Body of pancreas (tissue), 4 donors: Measurements from ENCODE around the gene ENPP3. TPM values are rescaled to one million over a fixed set of nuclear protein-coding genes. Genes with fewer than 3 reads are reported as not detected.
A peak's percentile ranks its signal among the peaks of the same experiment; 100 is the strongest.
"Not testable (repeated sequence)": the region's sequence is repeated elsewhere in the genome, so short reads cannot be mapped to it uniquely, and the experiment has no call there.

Experiments
- ATAC-seq: fragments of 150-250 bp; one replicate; pipeline ENCODE4 v1.9.1; 2016
- DNase-seq, 4 donors: peaks; one replicate each; pipeline ENCODE4 v3.0.0-alpha.2; 2019
- H3K27ac ChIP-seq, 4 donors: fragments of 200-600 bp; sonication (generic); 1 replicate in 3 of 4; 2 replicates in 1 of 4; pipeline versions ENCODE4 v1.5.1 to v1.6.1; 2016 to 2019; ENCODE audit warnings: mild to moderate bottlenecking in 1 of 4, mixed read lengths in 1 of 4, moderate library complexity in 1 of 4
- H3K27me3 ChIP-seq, 2 donors: fragments of 200-600 bp; sonication (generic); one replicate each; pipeline ENCODE4 v1.6.0; 2016; ENCODE audit warnings: mild to moderate bottlenecking in 1 of 2
- H3K36me3 ChIP-seq, 2 donors: fragments of 200-600 bp; sonication (generic); replicated peaks in 1 of 2; 2 replicates each; pipeline ENCODE4 v1.5.1; 2016; ENCODE audit warnings: low read depth in 2 of 2; ENCODE audit not compliant: insufficient read depth in 1 of 2
- H3K4me1 ChIP-seq: fragments of 200-600 bp; sonication (generic); one replicate; pipeline ENCODE4 v1.6.0; 2016
- H3K4me3 ChIP-seq, 2 donors: fragments of 200-600 bp; sonication (generic); 1 replicate in 1 of 2; 2 replicates in 1 of 2; pipeline ENCODE4 v1.5.1; 2016 to 2019
- H3K9me3 ChIP-seq, 3 donors: fragments of 200-600 bp; sonication (generic); 1 replicate in 2 of 3; 2 replicates in 1 of 3; pipeline ENCODE4 v1.5.1; 2016
- CTCF ChIP-seq, 7 experiments: fragments of 450-650 bp in 4 of 7; fragments of 200-600 bp in 3 of 7; sonication (generic) in 3 of 7; IDR thresholded peaks; one replicate each; pipeline ENCODE4 v1.5.1; 2016 to 2019; ENCODE audit warnings: antibody characterized with exemption in 7 of 7
- POLR2A ChIP-seq, 3 donors: fragments of 450-650 bp; IDR thresholded peaks; one replicate each; pipeline ENCODE4 v1.6.1; 2016; ENCODE audit warnings: antibody characterized with exemption in 3 of 3, mild to moderate bottlenecking in 2 of 3
- WGBS, 2 donors: methylation state at CpG; one replicate each; pipeline ENCODE4 v1.1.5; 2017; 5-methylcytosine and 5-hydroxymethylcytosine counted together
- intact Hi-C: fragments of 100-400 bp; cut with DNase I; formaldehyde crosslinking; loops from one replicate; pipeline ENCODE4 v1.15.1; 2023
- total RNA-seq, 2 donors: library from RNA; depleted of rRNA; stranded (reverse); fragments of >200 nt; gene quantifications; one replicate each; pipeline ENCODE4 v1.1.0, GENCODE V29; 2016

The ENPP3 gene
- total RNA-seq, 2 donors from 2014 or later: 0.26 TPM; not detected in 1

- Histone ChIP-seq H3K36me3 (no peaks in the 10 kb centered on the region), H3K4me3 (no peak overlapping the region), H3K9me3 (no peaks in the 10 kb centered on the region), H3K4me1 (no peaks in the 10 kb centered on the region), H3K27ac (no peak overlapping the region), H3K27me3 (no peaks in the 10 kb centered on the region)
- ATAC-seq: no peak
- WGBS, 2 donors: 25 to 29% methylated on average over 1 of the region's 1 CpG
- intact Hi-C loops: loop anchor here (10.0 kb wide), 1 partner anchor 223 kb away; no protein-coding TSS in a partner anchor
- TF ChIP-seq POLR2A (IDR thresholded peaks at IDR 0.05) (no peak), CTCF (IDR thresholded peaks at IDR 0.05) (no peak)
- DNase-seq: no peak
These were observed 54.9 kb downstream of the ENPP3 start for GRCh38 chr6:131692031-131692430.

GRCh38 chr6:131692589-131692988, 55.5 kb downstream of the ENPP3 start:
- no peak overlapping the region for H3K4me3 ChIP-seq
- H3K9me3 ChIP-seq: no peaks in the 10 kb centered on the region
- H3K4me1 ChIP-seq: no peaks in the 10 kb centered on the region
- H3K36me3 ChIP-seq: no peaks in the 10 kb centered on the region
- no peak for ATAC-seq
- TF ChIP-seq CTCF (IDR thresholded peaks at IDR 0.05) (no peak), POLR2A (IDR thresholded peaks at IDR 0.05) (no peak)
- intact Hi-C loops: loop anchor here (10.0 kb wide), 1 partner anchor 222 kb away; no protein-coding TSS in a partner anchor
- no peak for DNase-seq
- no peak overlapping the region for H3K27ac ChIP-seq
- H3K27me3 ChIP-seq: no peaks in the 10 kb centered on the region

- Histone ChIP-seq H3K9me3 (no peaks in the 10 kb centered on the region), H3K4me1 (no peaks in the 10 kb centered on the region), H3K4me3 (no peak overlapping the region), H3K36me3 (no peaks in the 10 kb centered on the region), H3K27me3 (no peaks in the 10 kb centered on the region), H3K27ac (no peak overlapping the region)
- ATAC-seq: no peak
- WGBS, 2 donors: 58 to 59% methylated on average over 5 of the region's 5 CpGs
- no peak for TF ChIP-seq CTCF (IDR thresholded peaks at IDR 0.05)
- TF ChIP-seq POLR2A (IDR thresholded peaks at IDR 0.05): no peak
- intact Hi-C loops: loop anchor here (10.0 kb wide), 1 partner anchor 221 kb away; no protein-coding TSS in a partner anchor
- DNase-seq: no peak
These were observed 56.3 kb downstream of the ENPP3 start for GRCh38 chr6:131693384-131693783.

GRCh38 chr6:131694832-131695426, 57.8 kb downstream of the ENPP3 start:
- Histone ChIP-seq H3K9me3 (no peaks in the 10 kb centered on the region), H3K4me3 (no peak overlapping the region), H3K27me3 (no peaks in the 10 kb centered on the region), H3K36me3 (no peaks in the 10 kb centered on the region), H3K4me1 (no peaks in the 10 kb centered on the region), H3K27ac (no peak overlapping the region)
- ATAC-seq (peak; percentile 72), DNase-seq (peak; percentile 38 to 62 (median 44))
- WGBS, 2 donors: 34 to 42% methylated on average over 2 of the region's 2 CpGs
- TF ChIP-seq POLR2A (IDR thresholded peaks at IDR 0.05) (no peak), CTCF (IDR thresholded peaks at IDR 0.05) (peak; percentile 61 to 81 (median 66))
- intact Hi-C loops: loop anchor here (10.0 kb wide), 1 partner anchor 220 kb away; no protein-coding TSS in a partner anchor

- H3K27ac ChIP-seq: no peak overlapping the region
- H3K4me3 ChIP-seq: no peak overlapping the region
- TF ChIP-seq POLR2A (IDR thresholded peaks at IDR 0.05): no peak
- TF ChIP-seq CTCF (IDR thresholded peaks at IDR 0.05): no peak
- intact Hi-C loops: loop anchor here (10.0 kb wide), 1 partner anchor 218 kb away; no protein-coding TSS in a partner anchor
- H3K4me1 ChIP-seq: no peaks in the 10 kb centered on the region
- DNase-seq: no peak
- H3K27me3 ChIP-seq: no peaks in the 10 kb centered on the region
- no peaks in the 10 kb centered on the region for H3K36me3 ChIP-seq
- 87 to 96% methylated on average over 7 of the region's 7 CpGs for WGBS, 2 donors
- H3K9me3 ChIP-seq: no peaks in the 10 kb centered on the region
- ATAC-seq: no peak
These were observed 59.9 kb downstream of the ENPP3 start for GRCh38 chr6:131696956-131697355.

- H3K4me3 ChIP-seq, intact Hi-C loops, H3K9me3 ChIP-seq, H3K27me3 ChIP-seq, H3K4me1 ChIP-seq, DNase-seq, ATAC-seq, H3K36me3 ChIP-seq, H3K27ac ChIP-seq: not testable (repeated sequence)
- WGBS, 2 donors: no CpG with 5 or more reads among the region's 14 CpGs
These were observed 63.7 kb downstream of the ENPP3 start for GRCh38 chr6:131700851-131701250.

- DNase-seq, intact Hi-C loops, H3K9me3 ChIP-seq, H3K27ac ChIP-seq, H3K36me3 ChIP-seq, H3K27me3 ChIP-seq, ATAC-seq, H3K4me3 ChIP-seq, H3K4me1 ChIP-seq: not testable (repeated sequence)
- WGBS, 2 donors: no CpG with 5 or more reads among the region's 2 CpGs
These were observed 66.8 kb downstream of the ENPP3 start for GRCh38 chr6:131703905-131704304.
